IPS-18c (cell line): ENCODE measurements around the gene YIF1B.
"Not testable (repeated sequence)": the region's sequence is repeated elsewhere in the genome, so short reads cannot be mapped to it uniquely, and the experiment has no call there.

ENCODE experiments used
- H3K4me3 ChIP-seq: 2 replicates; pipeline ENCODE4 v1.7.0; 2013; ENCODE audit warnings: low read depth, mild to moderate bottlenecking, low read length, moderate library complexity; ENCODE audit not compliant: insufficient read depth
- H3K9me3 ChIP-seq: one replicate; pipeline ENCODE4 v1.6.1; 2013; ENCODE audit warnings: mild to moderate bottlenecking, low read length, moderate library complexity; ENCODE audit not compliant: control insufficient read depth, insufficient read depth

Gene YIF1B, protein sequence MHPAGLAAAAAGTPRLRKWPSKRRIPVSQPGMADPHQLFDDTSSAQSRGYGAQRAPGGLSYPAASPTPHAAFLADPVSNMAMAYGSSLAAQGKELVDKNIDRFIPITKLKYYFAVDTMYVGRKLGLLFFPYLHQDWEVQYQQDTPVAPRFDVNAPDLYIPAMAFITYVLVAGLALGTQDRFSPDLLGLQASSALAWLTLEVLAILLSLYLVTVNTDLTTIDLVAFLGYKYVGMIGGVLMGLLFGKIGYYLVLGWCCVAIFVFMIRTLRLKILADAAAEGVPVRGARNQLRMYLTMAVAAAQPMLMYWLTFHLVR

DNA sequence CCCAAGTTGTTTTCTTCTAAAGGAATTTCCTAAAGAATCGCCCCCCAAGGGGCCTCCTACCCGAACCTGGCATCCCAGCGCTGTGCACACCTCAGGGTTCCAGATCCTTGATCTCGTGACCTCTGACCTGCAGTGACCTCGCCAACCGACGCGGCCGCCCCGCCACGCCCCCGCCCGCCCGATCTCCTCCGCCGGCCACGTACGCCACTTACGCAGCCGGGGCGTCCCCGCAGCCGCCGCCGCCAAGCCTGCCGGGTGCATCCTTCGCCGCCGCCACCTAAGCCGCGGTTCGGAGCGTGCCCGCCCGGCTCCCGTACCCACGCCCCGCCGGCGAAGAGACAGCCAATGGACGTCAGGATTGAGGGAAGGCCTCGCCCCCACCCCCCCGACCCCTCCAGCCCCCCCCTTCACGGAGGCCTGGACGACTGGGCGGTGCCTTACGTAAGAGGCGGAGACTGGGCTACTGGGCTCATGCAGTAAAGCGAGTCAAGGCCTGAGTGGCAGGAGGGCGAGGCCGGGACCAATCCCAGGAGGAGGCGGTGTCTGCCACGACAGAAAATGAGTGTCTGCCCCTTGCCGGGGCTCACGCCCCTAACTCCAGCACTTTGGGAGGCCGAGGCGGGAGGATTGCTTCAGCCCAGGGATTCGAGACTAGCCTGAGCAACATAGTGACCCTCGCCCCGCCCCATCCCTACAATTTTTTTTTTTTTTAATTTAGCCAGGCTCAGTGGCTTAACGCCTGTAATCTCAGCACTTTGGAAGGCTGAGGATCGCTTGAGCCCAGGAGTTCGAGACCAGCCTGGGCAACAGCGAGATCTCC lies at the start of gene YIF1B:
Gene YIF1B (minus strand): TSS at position 291 of the 820 bp plus-strand sequence. CDS start 30 bp downstream, at position 261.
- H3K4me3 ChIP-seq, result peak within 1 kb of the TSS; percentile 77

DNA sequence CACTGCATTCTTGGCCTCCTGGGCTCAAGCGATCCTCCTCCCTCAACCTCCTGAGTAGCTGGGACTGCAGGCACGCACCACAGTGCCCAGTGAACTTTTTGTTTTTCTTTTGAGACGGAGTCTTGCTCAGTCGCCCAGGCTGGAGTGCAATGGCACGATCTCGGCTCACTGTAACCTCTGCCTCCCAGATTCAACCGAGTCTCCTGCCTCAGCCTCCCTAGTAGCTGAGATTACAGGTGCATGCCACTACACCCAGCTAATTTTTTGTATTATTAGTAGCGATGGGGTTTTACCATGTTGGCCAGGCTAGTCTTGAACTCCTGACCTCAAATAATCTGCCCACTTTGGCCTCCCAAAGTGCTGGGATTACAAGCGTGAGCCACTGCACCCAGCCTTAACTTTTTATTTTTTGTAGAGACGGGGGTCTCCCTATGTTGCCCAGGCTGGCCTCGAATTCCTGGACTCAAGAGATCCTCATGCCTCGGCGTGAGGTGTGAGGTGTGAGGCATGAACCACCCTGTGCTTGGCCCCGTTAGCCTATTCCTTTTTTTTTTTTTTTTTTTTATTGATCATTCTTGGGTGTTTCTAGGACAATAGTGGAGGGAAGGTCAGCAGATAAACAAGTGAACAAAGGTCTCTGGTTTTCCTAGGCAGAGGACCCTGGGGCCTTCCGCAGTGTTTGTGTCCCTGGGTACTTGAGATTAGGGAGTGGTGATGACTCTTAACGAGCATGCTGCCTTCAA lies 47.4 kb upstream of the YIF1B start:
- not testable (repeated sequence) for H3K9me3 ChIP-seq
- peak overlapping the region; percentile 87 for H3K4me3 ChIP-seq

More for the DNA sequence above, at the start of gene YIF1B:
- H3K9me3 ChIP-seq, result no peaks in the 10 kb centered on the region

DNA sequence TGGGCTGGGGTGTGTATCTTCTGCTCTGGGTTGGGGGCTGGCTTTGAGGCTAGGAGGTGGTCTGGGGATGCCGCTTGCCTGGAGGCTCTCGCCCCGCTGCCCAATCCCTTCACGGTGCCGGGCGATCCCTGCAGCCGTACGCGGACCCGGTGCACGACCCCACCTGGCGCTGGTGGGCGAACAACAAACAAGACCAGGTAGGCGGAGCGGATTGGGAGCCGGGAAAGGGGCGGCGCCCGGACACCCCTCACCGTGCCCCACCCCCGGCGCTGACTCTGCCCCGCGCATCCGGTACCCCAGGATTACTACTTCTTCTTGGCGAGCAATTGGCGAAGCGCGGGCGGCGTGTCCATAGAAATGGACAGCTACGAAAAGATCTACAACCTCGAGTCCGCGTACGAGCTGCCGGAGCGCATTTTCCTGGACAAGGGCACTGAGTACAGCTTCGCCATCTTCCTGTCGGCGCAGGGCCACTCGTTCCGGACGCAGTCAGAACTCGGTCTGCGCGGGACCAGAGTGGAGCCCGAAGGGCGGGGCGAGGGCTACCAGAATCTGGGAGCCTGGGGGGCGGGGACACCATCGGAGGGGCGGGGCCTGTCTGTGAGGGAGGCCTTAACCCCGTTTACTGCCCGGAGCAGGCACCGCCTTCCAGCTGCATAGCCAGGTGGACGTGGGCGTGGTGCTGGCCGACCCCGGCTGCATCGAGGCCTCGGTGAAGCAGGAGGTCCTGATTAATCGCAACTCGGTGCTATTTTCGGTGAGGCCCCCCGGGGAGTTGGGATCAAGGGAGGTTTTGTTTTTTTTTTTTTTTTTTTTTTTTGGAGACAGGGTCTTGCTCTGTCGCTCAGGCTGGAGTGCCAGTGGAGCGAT lies 46.6 kb upstream of the YIF1B start:
- peaks cover 5% of the 10 kb centered on the region for H3K9me3 ChIP-seq
- H3K4me3 ChIP-seq, result peak overlapping the region; percentile 87

DNA sequence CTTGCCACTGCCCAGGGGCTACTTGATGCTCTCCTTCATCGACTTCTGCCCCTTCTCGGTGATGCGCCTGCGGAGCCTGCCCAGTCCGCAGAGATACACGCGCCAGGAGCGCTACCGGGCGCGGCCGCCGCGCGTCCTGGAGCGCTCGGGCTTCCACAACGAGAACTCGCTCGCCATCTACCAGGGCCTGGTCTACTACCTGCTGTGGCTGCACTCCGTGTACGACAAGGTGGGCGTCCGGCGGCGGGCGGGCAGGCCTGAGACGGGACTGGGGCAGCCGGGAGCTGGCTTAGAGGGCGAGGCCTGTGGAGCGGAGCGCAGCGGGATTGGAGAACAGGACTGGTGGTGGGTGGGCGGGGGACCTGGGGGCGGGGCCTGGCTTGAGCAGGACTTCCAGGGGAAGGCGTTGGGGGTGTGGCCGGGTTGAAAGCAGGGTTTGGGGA lies 45.9 kb upstream of the YIF1B start:
- H3K4me3 ChIP-seq, result peak overlapping the region; percentile 87

DNA sequence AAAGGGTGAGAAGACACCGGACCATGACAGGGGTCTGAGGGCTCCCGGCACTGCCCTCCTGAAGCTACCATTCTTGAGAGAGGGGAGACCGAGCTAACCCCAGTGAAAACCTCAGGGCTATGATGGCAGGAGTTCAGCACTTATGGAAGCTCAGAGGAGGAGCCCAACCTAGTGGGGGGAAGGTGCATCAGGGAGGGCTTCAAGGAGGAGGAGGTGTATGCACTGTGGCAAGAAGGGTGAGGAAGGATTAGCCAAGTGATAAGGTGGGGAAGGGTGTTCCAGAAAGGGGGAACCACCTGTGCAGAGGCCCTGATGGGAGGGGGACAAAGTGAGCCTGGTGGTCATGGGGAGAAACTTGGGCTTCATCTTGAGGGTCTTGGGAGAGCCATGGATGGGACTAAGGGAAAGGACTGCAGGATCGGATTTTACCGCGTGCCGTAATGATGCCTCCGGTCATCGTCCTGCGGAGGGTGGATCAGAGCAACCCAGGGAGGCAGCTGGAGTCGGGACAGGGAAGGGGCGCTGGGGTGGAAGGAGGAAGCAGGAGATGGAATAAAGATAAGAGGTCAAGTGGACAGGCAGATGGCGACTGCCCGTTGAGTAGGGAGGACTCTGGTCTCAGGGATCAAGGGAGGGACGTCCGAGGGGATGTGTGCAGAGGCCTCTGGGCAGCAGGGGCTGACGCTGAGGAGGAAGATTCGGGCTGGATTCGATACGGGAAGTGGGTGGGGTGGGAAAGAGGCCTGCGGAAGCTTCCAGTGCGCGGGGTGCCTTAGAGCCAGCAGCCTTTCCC lies 45.3 kb upstream of the YIF1B start:
- peaks cover 5% of the 10 kb centered on the region for H3K9me3 ChIP-seq
- H3K4me3 ChIP-seq, result peak overlapping the region; percentile 87; the same call in 1 of the 2 replicates

More for the DNA sequence above, 45.9 kb upstream of the YIF1B start:
- peaks cover 5% of the 10 kb centered on the region for H3K9me3 ChIP-seq

DNA sequence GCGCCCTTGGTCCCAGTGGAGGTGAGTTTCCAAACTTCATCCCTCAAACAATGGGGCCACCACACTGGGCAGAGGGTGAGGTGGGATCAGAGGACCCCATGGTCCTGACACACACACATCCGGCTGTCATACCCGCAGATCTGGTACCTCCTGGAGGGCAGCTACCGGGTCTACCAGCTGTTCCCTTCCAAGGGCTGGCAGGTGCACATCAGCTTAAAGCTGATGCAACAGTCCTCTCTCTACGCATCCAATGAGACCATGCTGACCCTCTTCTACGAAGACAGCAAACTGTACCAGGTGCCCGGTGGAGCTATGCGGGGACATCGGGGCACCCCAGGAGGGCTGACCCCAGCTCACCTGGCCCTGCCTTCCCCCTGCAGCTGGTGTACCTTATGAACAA lies 44.6 kb upstream of the YIF1B start:
- Histone ChIP-seq H3K9me3 (peaks cover 5% of the 10 kb centered on the region), H3K4me3 (no peak overlapping the region)

DNA sequence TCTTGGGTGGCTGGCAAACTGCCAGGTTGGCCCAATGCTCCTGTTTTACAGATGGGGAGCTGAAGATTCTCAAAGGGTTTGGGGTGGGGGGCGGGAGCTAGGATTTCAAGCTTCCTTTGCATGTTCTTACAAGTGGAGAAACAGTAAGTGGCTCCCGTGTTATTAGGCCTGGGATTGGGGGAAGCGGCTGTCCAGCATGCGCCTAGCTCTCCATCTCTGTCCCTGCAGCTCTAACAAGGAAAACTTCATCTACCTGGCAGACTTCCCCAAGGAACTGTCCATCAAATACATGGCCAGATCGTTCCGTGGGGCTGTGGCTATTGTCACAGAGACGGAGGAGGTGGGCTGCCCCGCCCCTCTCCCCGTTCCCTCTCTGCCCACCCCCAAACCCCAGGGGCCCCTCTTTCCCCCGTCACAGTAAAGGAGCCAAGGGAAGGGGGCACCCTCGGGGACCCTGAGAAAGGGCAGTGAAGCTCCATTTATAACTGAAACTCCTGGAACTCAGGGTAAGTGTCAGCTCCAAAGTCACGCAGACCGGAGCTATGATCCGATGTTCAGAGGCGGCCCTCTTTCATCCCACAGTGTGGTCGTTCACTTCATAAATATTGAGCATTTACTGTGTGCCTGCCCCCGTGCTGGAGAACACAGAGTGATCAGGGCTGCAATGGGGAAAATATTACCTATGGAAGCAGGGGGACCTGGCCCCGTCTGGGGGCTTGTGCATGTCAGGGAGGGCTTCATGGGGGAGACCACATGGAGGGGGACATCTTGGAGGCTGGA lies 43.7 kb upstream of the YIF1B start:
- Histone ChIP-seq H3K4me3 (no peak overlapping the region), H3K9me3 (no peaks in the 10 kb centered on the region)

DNA sequence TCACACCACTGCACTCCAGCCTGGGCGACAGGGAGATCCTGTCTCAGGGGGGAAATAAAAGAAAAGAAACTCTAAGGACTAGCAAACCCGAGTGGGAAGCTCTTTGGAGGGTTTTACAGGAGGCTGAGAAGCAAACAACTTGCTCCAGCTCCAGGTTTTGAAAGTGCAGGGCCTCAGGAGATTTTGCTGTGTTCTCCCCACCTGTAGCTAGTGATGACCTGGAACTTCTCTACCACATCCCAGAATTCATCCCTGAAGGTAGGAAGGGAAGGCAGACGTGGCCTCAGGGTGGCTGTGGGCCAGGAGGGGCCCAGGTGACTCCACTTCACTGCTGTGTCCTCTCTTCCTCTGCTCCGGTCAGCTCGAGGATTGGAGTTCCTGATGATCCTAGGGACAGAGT lies 42.3 kb upstream of the YIF1B start:
- Histone ChIP-seq H3K9me3 (no peaks in the 10 kb centered on the region), H3K4me3 (no peak overlapping the region)

DNA sequence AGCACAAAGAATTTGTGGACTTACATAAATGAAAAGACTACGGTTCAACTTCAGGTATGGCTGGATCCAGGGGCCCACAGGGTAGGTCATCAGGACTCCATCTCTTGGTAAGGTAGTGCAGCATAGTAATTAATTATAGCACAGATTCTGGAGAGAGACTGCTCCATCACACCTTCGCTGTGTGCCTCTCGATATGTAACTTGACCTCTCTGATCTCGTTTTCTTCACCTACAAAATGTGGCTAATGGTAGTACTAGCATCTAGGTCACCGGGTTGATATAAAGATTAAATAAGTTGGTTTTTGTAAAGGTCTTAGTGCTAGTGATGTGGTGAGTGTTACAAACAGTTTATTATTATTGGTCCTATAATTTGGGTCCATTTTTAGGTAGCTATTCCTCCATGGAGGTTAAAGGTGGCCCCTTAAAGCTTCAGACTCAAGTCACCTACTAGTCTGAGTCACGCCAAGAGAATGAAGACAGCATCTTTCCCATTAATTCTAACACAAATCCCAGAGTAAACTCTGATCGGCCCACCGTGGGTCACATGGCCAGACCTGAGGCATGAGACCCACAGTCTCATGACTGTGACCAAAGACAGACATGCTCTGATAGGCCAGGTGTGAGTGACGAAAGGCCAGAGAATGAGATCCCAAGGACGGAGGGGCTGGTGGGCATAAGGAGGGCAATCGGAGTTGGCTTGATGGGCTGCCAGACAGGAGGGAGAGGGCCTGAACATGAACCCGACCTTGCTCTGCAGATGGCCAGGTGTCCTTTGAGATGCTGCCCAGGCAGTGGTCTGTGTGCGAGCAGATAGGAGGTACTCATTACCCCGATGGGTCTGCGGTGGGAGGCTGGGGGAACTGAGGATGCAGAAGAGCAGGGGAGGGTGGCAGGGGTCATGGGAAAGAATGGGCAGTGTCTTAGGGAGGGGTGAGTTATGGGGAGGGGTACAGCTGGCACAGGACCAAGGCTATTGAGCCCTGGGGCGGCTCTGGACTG lies 40.3 kb upstream of the YIF1B start:
- Histone ChIP-seq H3K9me3 (no peaks in the 10 kb centered on the region), H3K4me3 (no peak overlapping the region)

DNA sequence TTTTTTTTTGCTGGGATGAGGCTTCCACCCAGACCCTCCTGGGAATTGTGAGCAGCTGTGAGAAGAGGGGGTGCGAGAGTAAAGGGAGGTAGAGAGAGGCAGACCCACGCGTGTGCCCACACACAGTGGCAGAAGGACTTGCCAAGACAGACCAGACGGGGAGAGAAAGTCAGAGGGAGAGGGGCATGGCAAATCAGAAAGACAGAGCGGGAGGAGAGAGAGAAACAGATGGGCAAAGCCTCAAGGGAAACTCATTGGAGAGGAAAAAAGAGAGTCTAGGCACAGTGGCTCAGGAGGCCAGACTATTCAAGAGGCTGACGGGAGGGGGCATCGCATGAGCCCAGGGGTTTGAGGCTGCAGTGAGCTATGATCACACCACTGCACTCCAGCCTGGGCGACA lies 36.9 kb upstream of the YIF1B start:
- no peaks in the 10 kb centered on the region for H3K9me3 ChIP-seq
- H3K4me3 ChIP-seq, result no peak overlapping the region

DNA sequence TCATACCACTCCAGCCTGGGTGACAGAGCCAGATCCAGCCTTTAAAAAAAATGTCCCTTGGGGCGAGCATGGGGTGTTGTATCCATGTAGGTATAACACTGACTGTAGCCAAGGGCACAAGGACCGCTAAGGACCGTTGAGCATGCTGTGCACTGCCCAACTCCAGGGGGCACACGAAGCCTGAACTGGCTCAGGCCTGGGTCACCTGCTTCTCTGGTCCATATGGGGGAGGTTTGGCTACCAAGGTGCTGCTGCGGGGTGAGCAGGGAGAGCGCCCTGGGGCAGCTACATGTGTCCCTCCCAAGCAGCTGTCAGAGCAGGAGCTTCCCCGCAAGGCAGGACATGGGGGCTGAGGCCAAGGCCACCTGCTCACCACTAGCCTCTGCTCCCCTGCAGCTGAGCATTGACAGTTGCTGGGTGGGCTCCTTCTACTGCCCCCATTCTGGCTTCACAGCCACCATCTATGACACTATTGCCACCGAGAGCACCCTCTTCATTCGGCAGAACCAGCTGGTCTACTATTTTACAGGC lies 36.2 kb upstream of the YIF1B start:
- Histone ChIP-seq H3K4me3 (no peak overlapping the region), H3K9me3 (no peaks in the 10 kb centered on the region)

DNA sequence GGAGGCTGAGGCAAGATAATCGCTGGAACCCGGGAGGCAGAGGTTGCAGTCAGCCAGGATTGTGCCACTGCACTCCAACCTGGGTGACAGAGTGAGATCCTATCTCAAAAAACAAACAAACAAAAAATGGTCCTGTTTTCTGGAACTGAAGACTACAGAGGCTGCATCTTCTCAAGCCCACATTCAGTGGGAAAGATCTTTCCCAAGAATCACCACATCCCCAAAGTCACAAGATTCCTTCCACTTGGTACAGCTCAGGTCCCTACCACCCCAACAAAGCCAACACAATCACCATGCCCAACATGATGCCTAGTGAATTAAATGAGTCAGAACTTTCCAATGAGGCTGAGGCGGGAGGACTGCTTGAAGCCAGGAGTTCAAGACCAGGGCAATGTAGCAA lies 35.1 kb upstream of the YIF1B start:
- Histone ChIP-seq H3K4me3 (no peak overlapping the region), H3K9me3 (no peaks in the 10 kb centered on the region)

DNA sequence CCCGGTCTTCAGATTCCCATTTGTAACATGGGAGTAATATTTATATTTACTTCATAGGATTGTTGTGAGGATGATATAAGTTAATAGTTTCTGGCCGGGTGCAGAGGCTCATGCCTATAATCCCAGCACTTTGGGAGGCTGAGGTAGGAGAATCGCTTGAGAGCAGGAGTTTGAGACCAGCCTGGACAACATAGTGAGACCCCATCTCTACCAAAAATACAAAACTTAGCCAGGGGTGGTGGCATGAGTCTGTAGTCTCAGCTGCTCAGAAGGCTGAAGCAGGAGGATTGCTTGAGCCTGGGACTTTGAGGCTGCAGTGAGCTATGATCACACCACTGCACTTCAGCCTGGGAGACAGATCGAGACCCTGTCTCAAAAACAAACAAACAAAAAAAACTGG lies 31.1 kb upstream of the YIF1B start:
- Histone ChIP-seq H3K9me3 (peaks cover 2% of the 10 kb centered on the region), H3K4me3 (no peak overlapping the region)

DNA sequence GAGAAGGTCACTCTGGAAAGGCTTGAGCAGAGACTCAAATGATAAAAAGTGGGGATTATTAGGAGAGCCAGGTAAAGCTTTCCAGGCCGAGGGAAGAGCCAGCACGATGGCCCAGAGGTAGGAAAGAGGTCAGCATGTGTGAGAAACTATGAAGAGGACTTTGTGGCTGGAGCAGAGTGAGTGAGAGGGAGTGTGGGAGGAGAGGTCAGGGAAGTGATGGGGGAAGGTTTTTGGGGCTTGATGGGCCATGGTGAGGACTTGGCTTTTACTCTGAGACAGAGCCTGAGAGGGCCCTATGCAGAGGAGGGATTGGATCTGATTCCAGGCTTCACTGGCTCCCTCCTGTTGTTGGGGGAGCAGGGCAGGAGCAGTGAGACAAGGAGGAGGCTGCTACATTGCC lies 25.2 kb upstream of the YIF1B start:
- peaks cover 5% of the 10 kb centered on the region for H3K9me3 ChIP-seq
- no peak overlapping the region for H3K4me3 ChIP-seq
